ENCODE data around the gene FRMD4A.
"Not testable (repeated sequence)": the region's sequence is repeated elsewhere in the genome, so short reads cannot be mapped to it uniquely, and the experiment has no call there.

FRMD4A gene

GRCh38 chr10:13788320-13788600, 542.5 kb downstream of the FRMD4A start:
- TF ChIP-seq JUND (IDR thresholded peaks at IDR 0.05; ENCODE audit: low read depth) = no peak
- no peak for DNase-seq (ENCODE audit: low read depth in 1 of 2, low spot score in 1 of 2)
- in situ Hi-C loops (cut with HindIII; ENCODE audit: low pct_unique_long_range_greater_than_20kb, low sequenced_read_pairs) = no loop called here

GRCh38 chr10:13787015-13787421, 543.7 kb downstream of the FRMD4A start:
- in situ Hi-C loops (cut with HindIII; ENCODE audit: low pct_unique_long_range_greater_than_20kb, low sequenced_read_pairs) = no loop called here
- no peak for DNase-seq (ENCODE audit: low read depth in 1 of 2, low spot score in 1 of 2)
- no peak for TF ChIP-seq JUND (IDR thresholded peaks at IDR 0.05; ENCODE audit: low read depth)

GRCh38 chr10:13784067-13784466, 546.7 kb downstream of the FRMD4A start:
- DNase-seq (ENCODE audit: low read depth in 1 of 2, low spot score in 1 of 2) = peak; percentile 38 to 66
- in situ Hi-C loops (cut with HindIII; ENCODE audit: low pct_unique_long_range_greater_than_20kb, low sequenced_read_pairs) = no loop called here
- TF ChIP-seq JUND (IDR thresholded peaks at IDR 0.05; ENCODE audit: low read depth) = no peak

- DNase-seq (ENCODE audit: low read depth in 1 of 2, low spot score in 1 of 2) = no peak
- TF ChIP-seq JUND (IDR thresholded peaks at IDR 0.05; ENCODE audit: low read depth) = no peak
- in situ Hi-C loops (cut with HindIII; ENCODE audit: low pct_unique_long_range_greater_than_20kb, low sequenced_read_pairs) = no loop called here
Measured at GRCh38 chr10:13779748-13780147, 551.0 kb downstream of the FRMD4A start.

- DNase-seq (ENCODE audit: low read depth in 1 of 2, low spot score in 1 of 2); in situ Hi-C loops (cut with HindIII; ENCODE audit: low pct_unique_long_range_greater_than_20kb, low sequenced_read_pairs): not testable (repeated sequence)
Measured at GRCh38 chr10:13778693-13778960, 552.1 kb downstream of the FRMD4A start.

GRCh38 chr10:13776861-13777311, 553.8 kb downstream of the FRMD4A start:
- in situ Hi-C loops (cut with HindIII; ENCODE audit: low pct_unique_long_range_greater_than_20kb, low sequenced_read_pairs) = no loop called here
- TF ChIP-seq JUND (IDR thresholded peaks at IDR 0.05; ENCODE audit: low read depth) = no peak
- no peak for DNase-seq (ENCODE audit: low read depth in 1 of 2, low spot score in 1 of 2)

- in situ Hi-C loops (cut with HindIII; ENCODE audit: low pct_unique_long_range_greater_than_20kb, low sequenced_read_pairs) = no loop called here
- no peak for DNase-seq (ENCODE audit: low read depth in 1 of 2, low spot score in 1 of 2)
Measured at GRCh38 chr10:13775786-13776775, 554.6 kb downstream of the FRMD4A start.

GRCh38 chr10:13774303-13774893, 556.3 kb downstream of the FRMD4A start:
- no peak for TF ChIP-seq JUND (IDR thresholded peaks at IDR 0.05; ENCODE audit: low read depth)
- in situ Hi-C loops (cut with HindIII; ENCODE audit: low pct_unique_long_range_greater_than_20kb, low sequenced_read_pairs) = no loop called here
- DNase-seq (ENCODE audit: low read depth in 1 of 2, low spot score in 1 of 2) = no peak

More at GRCh38 chr10:13775786-13776775, 554.6 kb downstream of the FRMD4A start:
- TF ChIP-seq JUND (IDR thresholded peaks at IDR 0.05; ENCODE audit: low read depth) = no peak

GRCh38 chr10:13773496-13774170, 557.1 kb downstream of the FRMD4A start:
- in situ Hi-C loops (cut with HindIII; ENCODE audit: low pct_unique_long_range_greater_than_20kb, low sequenced_read_pairs) = no loop called here
- DNase-seq (ENCODE audit: low read depth in 1 of 2, low spot score in 1 of 2) = no peak
- TF ChIP-seq JUND (IDR thresholded peaks at IDR 0.05; ENCODE audit: low read depth) = no peak

- in situ Hi-C loops (cut with HindIII; ENCODE audit: low pct_unique_long_range_greater_than_20kb, low sequenced_read_pairs) = no loop called here
- TF ChIP-seq JUND (IDR thresholded peaks at IDR 0.05; ENCODE audit: low read depth) = no peak
Measured at GRCh38 chr10:13773043-13773442, 557.7 kb downstream of the FRMD4A start.

GRCh38 chr10:13771992-13772391, 558.7 kb downstream of the FRMD4A start:
- no peak for TF ChIP-seq JUND (IDR thresholded peaks at IDR 0.05; ENCODE audit: low read depth)
- in situ Hi-C loops (cut with HindIII; ENCODE audit: low pct_unique_long_range_greater_than_20kb, low sequenced_read_pairs) = no loop called here
- no peak for DNase-seq (ENCODE audit: low read depth in 1 of 2, low spot score in 1 of 2)

More at GRCh38 chr10:13773043-13773442, 557.7 kb downstream of the FRMD4A start:
- peak in 1 of 2 experiments; percentile 24 for DNase-seq (ENCODE audit: low read depth in 1 of 2, low spot score in 1 of 2)

GRCh38 chr10:13770760-13771493, 559.8 kb downstream of the FRMD4A start:
- in situ Hi-C loops (cut with HindIII; ENCODE audit: low pct_unique_long_range_greater_than_20kb, low sequenced_read_pairs) = no loop called here
- DNase-seq (ENCODE audit: low read depth in 1 of 2, low spot score in 1 of 2) = no peak
- no peak for TF ChIP-seq JUND (IDR thresholded peaks at IDR 0.05; ENCODE audit: low read depth)
